Measurements from ENCODE around the gene SCGB1C1.
A peak's percentile ranks its signal among the peaks of the same experiment; 100 is the strongest.

SCGB1C1 gene

GRCh38 chr11:235180-235579, 42.3 kb downstream of the SCGB1C1 start:
- Histone ChIP-seq H3F3A (ENCODE audit: low read depth) (peaks cover 4% of the 10 kb centered on the region), H2AFZ (ENCODE audit: low read length) (no peak overlapping the region), H3K79me2 (ENCODE audit: insufficient read depth, low read length) (peaks cover 42% of the 10 kb centered on the region), H3K9me3 (ENCODE audit: insufficient read depth, low read depth, low read length) (no peaks in the 10 kb centered on the region), H3K36me3 (ENCODE audit: insufficient read depth, low read length) (no peaks in the 10 kb centered on the region), H3K4me1 (ENCODE audit: insufficient read depth, low read length, poor library complexity, severe bottlenecking) (peaks cover 28% of the 10 kb centered on the region), H3K4me2 (ENCODE audit: low read depth, low read length, poor library complexity, severe bottlenecking) (peak overlapping the region; percentile 91), H3K27me3 (ENCODE audit: insufficient read depth, low read length, poor library complexity, severe bottlenecking) (no peaks in the 10 kb centered on the region), H3K9me2 (replicated peaks; ENCODE audit: low read depth, low read length) (no peaks in the 10 kb centered on the region), H3K4me3 (ENCODE audit: low read length, poor library complexity, severe bottlenecking) (peak overlapping the region; percentile 91), H4K20me1 (ENCODE audit: insufficient read depth, low read length, poor library complexity, severe bottlenecking) (peaks cover 20% of the 10 kb centered on the region), H3K9ac (ENCODE audit: low read depth, low read length, poor library complexity, severe bottlenecking) (peak overlapping the region; percentile 93)
- no peak for TF ChIP-seq CTCF (conservative IDR thresholded peaks at IDR 0.05; ENCODE audit: low read length)
- TF ChIP-seq EZH2phosphoT487 (IDR thresholded peaks at IDR 0.05; ENCODE audit: borderline replicate concordance), result no peak

GRCh38 chr11:235609-235996, 42.7 kb downstream of the SCGB1C1 start:
- Histone ChIP-seq H3K4me1 (ENCODE audit: insufficient read depth, low read length, poor library complexity, severe bottlenecking) (peaks cover 28% of the 10 kb centered on the region), H3K79me2 (ENCODE audit: insufficient read depth, low read length) (peaks cover 46% of the 10 kb centered on the region), H4K20me1 (ENCODE audit: insufficient read depth, low read length, poor library complexity, severe bottlenecking) (peaks cover 20% of the 10 kb centered on the region), H3K36me3 (ENCODE audit: insufficient read depth, low read length) (no peaks in the 10 kb centered on the region), H3F3A (ENCODE audit: low read depth) (peaks cover 4% of the 10 kb centered on the region), H3K9me2 (replicated peaks; ENCODE audit: low read depth, low read length) (no peaks in the 10 kb centered on the region), H3K4me3 (ENCODE audit: low read length, poor library complexity, severe bottlenecking) (peak overlapping the region; percentile 91), H3K9me3 (ENCODE audit: insufficient read depth, low read depth, low read length) (no peaks in the 10 kb centered on the region), H3K4me2 (ENCODE audit: low read depth, low read length, poor library complexity, severe bottlenecking) (peak overlapping the region; percentile 91), H3K9ac (ENCODE audit: low read depth, low read length, poor library complexity, severe bottlenecking) (peak overlapping the region; percentile 93), H2AFZ (ENCODE audit: low read length) (peak overlapping the region; percentile 95), H3K27me3 (ENCODE audit: insufficient read depth, low read length, poor library complexity, severe bottlenecking) (no peaks in the 10 kb centered on the region)
- TF ChIP-seq EZH2phosphoT487 (IDR thresholded peaks at IDR 0.05; ENCODE audit: borderline replicate concordance), result no peak
- no peak for TF ChIP-seq CTCF (conservative IDR thresholded peaks at IDR 0.05; ENCODE audit: low read length)

GRCh38 chr11:235997-236773, 43.3 kb downstream of the SCGB1C1 start, which contains the start of gene SIRT3:
Gene SIRT3 (minus strand): TSS chr11:236342. CDS start chr11:236328, 14 bp downstream.
- H3K4me3 ChIP-seq (ENCODE audit: low read length, poor library complexity, severe bottlenecking), result peak within 1 kb of the TSS; percentile 99
- no peaks in the 10 kb centered on the region for H3K36me3 ChIP-seq (ENCODE audit: insufficient read depth, low read length)
- peaks cover 4% of the 10 kb centered on the region for H3F3A ChIP-seq (ENCODE audit: low read depth)
- peaks cover 20% of the 10 kb centered on the region for H4K20me1 ChIP-seq (ENCODE audit: insufficient read depth, low read length, poor library complexity, severe bottlenecking)
- H3K4me1 ChIP-seq (ENCODE audit: insufficient read depth, low read length, poor library complexity, severe bottlenecking), result peaks cover 28% of the 10 kb centered on the region
- H3K27me3 ChIP-seq (ENCODE audit: insufficient read depth, low read length, poor library complexity, severe bottlenecking), result no peaks in the 10 kb centered on the region
- no peaks in the 10 kb centered on the region for H3K9me2 ChIP-seq (replicated peaks; ENCODE audit: low read depth, low read length)
- no peaks in the 10 kb centered on the region for H3K9me3 ChIP-seq (ENCODE audit: insufficient read depth, low read depth, low read length)
- H3K79me2 ChIP-seq (ENCODE audit: insufficient read depth, low read length), result peaks cover 49% of the 10 kb centered on the region
- no peak for TF ChIP-seq EZH2phosphoT487 (IDR thresholded peaks at IDR 0.05; ENCODE audit: borderline replicate concordance)
- TF ChIP-seq CTCF (conservative IDR thresholded peaks at IDR 0.05; ENCODE audit: low read length), result no peak; the same call in 1 of the 2 replicates
- H3K4me2 ChIP-seq (ENCODE audit: low read depth, low read length, poor library complexity, severe bottlenecking), result peak within 1 kb of the TSS; percentile 91
- peak within 1 kb of the TSS; percentile 95 for H2AFZ ChIP-seq (ENCODE audit: low read length)
- peak within 1 kb of the TSS; percentile 93 for H3K9ac ChIP-seq (ENCODE audit: low read depth, low read length, poor library complexity, severe bottlenecking)

All from Loucy (cell line).